ENCODE results near the gene ARSG.

ARSG gene

GRCh38 chr17:68451670-68452354 lies 160.5 kb downstream of the ARSG start:
- no peak for DNase-seq (ENCODE audit: low read depth in 2 of 2)

DNA sequence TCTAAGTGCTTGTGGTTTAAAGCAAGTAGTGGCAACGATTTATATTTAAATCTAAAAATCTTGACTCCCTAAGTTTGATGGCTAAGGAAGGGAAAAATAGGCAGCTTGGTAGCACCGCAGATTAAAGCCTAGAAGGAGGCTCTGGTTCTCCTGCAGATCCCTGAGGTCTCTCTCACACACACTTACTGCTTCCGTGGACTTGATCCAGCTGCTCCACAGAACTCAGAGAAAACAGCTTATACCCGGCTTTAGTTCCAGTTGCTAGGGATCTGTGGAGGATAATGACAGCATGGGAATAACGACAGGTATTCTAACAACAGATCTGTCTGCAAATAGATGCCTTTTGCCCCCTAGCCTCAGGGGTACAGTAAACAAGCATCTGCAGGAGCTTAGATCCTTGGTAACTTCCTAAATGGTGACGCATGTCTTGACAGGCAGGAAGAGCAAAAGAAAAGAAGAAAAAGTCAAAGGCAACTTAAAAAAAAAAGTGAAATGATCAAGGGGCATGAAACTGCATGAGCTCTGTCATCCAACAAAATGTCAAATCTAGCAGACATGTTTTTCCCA lies 161.5 kb downstream of the ARSG start:
- no peak for DNase-seq (ENCODE audit: low read depth in 2 of 2)

GRCh38 chr17:68453991-68454665 lies 162.8 kb downstream of the ARSG start:
- DNase-seq (ENCODE audit: low read depth in 2 of 2) = no peak

DNA sequence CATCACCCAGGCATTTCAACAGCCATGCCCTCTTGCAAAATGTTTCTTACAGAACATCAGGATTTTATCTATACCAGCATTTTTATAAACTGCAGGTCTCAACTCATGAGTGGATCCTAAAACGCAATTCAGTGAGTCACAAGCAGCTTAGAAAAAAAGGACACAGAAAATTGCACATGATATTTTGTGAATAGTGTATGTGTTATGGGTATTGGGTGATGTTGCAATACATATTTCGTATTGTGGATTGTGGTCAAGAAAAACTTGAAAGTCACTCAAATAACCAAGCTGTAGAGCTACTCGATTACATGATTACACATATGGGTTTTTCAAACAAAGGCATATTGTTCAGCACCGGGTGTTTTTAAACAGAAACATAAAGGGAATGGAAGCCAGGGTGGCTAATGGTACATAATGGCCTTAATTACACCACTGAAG lies 164.6 kb downstream of the ARSG start:
- no peak for DNase-seq (ENCODE audit: low read depth in 2 of 2)

- DNase-seq (ENCODE audit: low read depth in 2 of 2) = no peak
Observed at GRCh38 chr17:68456339-68457167, 165.3 kb downstream of the ARSG start.

- no peak for DNase-seq (ENCODE audit: low read depth in 2 of 2)
Observed at GRCh38 chr17:68457168-68457538, 165.9 kb downstream of the ARSG start, which contains the start of gene WIPI1. WIPI1 (minus strand) TSS chr17:68457496; CDS start chr17:68457421, 75 bp downstream.

GRCh38 chr17:68457539-68458259 lies 166.4 kb downstream of the ARSG start:
- DNase-seq (ENCODE audit: low read depth in 2 of 2) = peak; percentile 95 to 96

GRCh38 chr17:68458260-68459036 lies 167.2 kb downstream of the ARSG start:
- no peak for DNase-seq (ENCODE audit: low read depth in 2 of 2)

DNA sequence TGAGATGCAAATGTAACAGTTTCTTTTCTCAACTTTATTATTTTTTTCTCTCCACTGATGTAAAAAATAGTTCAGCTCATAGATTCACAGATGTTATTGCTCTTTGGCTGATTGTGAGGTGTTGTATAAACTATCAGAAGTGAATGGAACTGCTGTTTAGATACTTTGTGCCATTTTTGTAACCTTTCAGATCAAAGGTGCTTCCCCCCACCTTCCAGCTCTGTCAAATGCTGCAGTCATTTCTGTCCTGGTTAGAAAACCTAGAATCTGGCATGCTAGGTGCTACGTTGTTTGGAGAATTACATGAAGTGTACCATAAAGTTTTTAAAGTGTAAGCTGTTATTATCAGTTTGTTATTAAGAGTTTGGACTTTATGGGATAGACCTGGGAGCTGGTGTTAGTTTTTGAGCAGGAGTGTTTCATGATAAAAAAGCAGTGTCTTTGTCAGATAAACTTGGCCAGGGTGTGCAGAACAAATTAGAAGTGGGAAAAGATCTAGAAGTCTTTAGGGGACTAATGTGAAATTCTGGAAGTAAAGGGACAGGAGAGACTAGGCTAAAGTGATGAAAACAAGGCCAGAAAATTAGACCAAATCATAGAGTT lies 167.8 kb downstream of the ARSG start:
- DNase-seq (ENCODE audit: low read depth in 2 of 2) = no peak

GRCh38 chr17:68460146-68460545 lies 168.9 kb downstream of the ARSG start:
- no peak for DNase-seq (ENCODE audit: low read depth in 2 of 2)

- no peak for DNase-seq (ENCODE audit: low read depth in 2 of 2)
Observed at GRCh38 chr17:68460715-68461114, 169.4 kb downstream of the ARSG start.

DNA sequence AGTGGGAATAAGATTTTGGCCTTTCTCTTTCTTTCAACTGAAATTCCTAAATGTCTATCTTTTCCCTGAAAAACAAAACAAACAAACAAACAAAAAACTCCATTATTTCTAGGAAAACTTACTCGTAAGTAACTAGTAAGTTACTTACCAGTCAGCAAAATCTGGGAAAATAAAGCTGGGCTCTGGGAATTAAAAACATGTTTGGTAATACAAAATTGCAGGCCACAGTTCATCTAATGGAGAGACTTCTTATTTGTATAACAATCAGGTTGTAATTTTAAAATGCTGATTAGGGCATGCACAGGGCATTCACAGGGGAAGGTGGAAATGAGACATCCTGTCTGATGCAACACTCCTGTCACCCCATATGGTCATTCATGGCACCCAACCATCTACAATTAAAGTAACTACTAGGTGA lies 169.8 kb downstream of the ARSG start:
- DNase-seq (ENCODE audit: low read depth in 2 of 2) = no peak

DNA sequence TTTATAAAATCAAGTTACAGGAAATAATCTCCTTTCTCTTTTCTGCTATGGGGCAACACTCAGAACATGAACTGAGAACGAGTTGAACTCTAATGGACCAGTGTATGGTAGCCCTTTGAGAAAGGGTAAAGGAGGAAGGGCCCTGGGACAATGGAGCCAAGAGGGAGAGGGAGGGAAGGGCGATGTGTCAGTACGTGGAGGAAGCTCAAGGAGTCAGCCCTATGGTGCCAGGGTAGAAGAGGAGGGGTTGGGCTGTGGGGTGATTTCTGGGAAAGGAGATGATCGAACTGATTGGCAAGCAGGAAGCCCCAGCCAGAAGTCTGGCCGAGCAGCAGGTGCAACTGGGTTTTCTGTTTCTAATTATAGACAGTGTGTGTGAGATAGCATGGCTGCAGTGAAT lies 170.3 kb downstream of the ARSG start:
- no peak for DNase-seq (ENCODE audit: low read depth in 2 of 2)

GRCh38 chr17:68462381-68463210 lies 171.3 kb downstream of the ARSG start:
- DNase-seq (ENCODE audit: low read depth in 2 of 2) = peak; percentile 45 to 65

DNA sequence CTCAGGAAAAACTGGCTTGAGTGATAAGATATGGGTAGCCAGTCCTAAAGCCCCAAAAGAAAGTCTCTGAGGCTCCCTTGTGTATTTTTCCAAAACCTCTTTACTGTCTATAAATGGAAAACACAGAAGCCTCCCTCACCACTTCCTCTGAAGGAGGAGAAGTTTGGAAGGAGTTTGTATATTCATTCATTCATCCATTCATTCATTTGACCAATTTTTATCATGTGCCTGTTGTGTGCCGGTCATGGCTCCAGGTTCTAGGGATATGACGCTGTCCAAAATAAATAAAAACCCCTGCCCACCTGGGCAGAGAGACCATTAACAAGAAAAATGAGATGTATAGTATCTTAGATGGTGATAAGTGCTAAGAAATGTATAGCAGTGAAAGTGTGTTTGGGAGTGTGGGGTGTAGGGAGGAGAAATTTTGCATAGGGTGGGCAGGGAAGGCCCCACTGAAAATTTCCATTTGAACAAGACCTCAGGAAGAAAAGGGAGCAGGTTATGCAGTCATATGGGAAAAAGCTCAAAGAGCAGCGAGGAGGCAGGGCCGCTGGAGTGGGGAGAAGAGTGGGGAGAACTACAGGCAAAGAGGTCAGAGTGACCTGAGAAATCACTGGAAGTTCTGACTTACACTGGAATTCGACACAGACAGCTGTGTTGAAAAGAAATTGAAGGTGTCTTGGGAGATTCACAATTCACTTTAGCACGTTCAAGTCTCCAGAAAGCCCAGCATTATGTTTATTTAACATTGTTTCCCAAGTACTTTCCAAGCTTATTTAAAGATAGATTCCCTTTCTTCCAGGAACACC lies 172.1 kb downstream of the ARSG start:
- no peak for DNase-seq (ENCODE audit: low read depth in 2 of 2)

DNA sequence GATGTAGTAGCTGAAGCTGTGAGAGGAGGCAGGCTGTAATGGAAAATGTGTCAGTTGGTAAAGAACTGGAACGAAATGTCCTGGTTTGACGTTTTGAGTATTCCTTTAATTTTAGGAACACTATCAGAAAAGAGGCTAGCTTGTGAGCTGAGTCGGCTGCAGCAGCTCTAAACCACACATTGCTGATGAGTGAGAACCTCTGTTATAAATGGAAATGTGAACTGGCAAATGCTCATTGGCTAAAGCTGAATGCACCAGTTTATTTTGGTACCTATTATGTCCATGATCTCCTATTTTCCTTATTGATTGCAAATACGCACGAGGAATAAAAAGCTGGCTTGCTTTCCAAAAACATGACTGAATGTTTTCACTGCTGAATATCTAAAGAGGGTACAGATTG lies 177.0 kb downstream of the ARSG start:
- no peak for DNase-seq (ENCODE audit: low read depth in 2 of 2)

GRCh38 chr17:68468788-68469187 lies 177.5 kb downstream of the ARSG start:
- DNase-seq (ENCODE audit: low read depth in 2 of 2) = no peak
